A549 (cell line): Measurements from ENCODE around the gene NPRL2. TPM values are rescaled to one million over a fixed set of nuclear protein-coding genes. Genes with fewer than 3 reads are reported as not detected.

Experiments
- ATAC-seq, 2 experiments: fragments of 200-7000 bp in 1 of 2; fragments of >200 bp in 1 of 2; cut with Nextera tagmentation in 1 of 2; cut with Tn5 transposase in 1 of 2; 3 replicates each; pipeline versions ENCODE4 v1.8.0 to v1.9.1; 2018 to 2020; ENCODE audit warnings: mild to moderate bottlenecking in 1 of 2, moderate library complexity in 1 of 2
- CTCF ChIA-PET: fragments of 300-600 bp; sonication (Branson Sonifier 250); formaldehyde crosslinking; extraction: SDS; loops from one replicate; lab custom pipeline; 2021; ENCODE audit warnings: antibody characterized with exemption, inconsistent platforms; lab: Yijun Ruan, JAX
- POLR2A ChIA-PET: fragments of 350-600 bp; formaldehyde crosslinking; extraction: SDS; loops from one replicate; lab custom pipeline; 2021; ENCODE audit warnings: antibody characterized with exemption, inconsistent platforms; lab: Yijun Ruan, JAX
- DNase-seq, 2 experiments: peaks; one replicate each; pipeline versions ENCODE4 v3.0.0 to v3.0.0-alpha.2; 2011 to 2016; ENCODE audit warnings: low read depth in 1 of 2, low spot score in 1 of 2
- FAIRE-seq: peaks from 2 replicates; lab custom pipeline; 2011; peaks lifted over from hg19 to GRCh38; lab: Jason Lieb, UNC
- H3K27ac ChIP-seq, 2 experiments: fragments of >200 bp; sonication (Bioruptor Twin); formaldehyde crosslinking; 3 replicates each; pipeline ENCODE4 v1.5.1; 2016 to 2017
- H3K4me1 ChIP-seq: fragments of >200 bp; sonication (Bioruptor Twin); formaldehyde crosslinking; 3 replicates; pipeline ENCODE4 v1.6.1; 2016
- H3K4me2 ChIP-seq: fragments of >200 bp; sonication (Bioruptor Twin); formaldehyde crosslinking; 3 replicates; pipeline ENCODE4 v1.6.1; 2016
- H3K4me3 ChIP-seq: fragments of >200 bp; sonication (Bioruptor Twin); formaldehyde crosslinking; 3 replicates; pipeline ENCODE4 v1.5.1; 2016
- H3K9me3 ChIP-seq: fragments of >200 bp; sonication (Bioruptor Twin); formaldehyde crosslinking; 3 replicates; pipeline ENCODE4 v1.6.1; 2016
- BHLHE40 ChIP-seq: IDR thresholded peaks from 2 replicates; pipeline ENCODE4 v1.6.1; 2012; ENCODE audit warnings: low read depth, low read length, inconsistent platforms
- CBX2 ChIP-seq: fragments of 200-600 bp; sonication (generic); IDR thresholded peaks from 2 replicates; pipeline ENCODE4 v1.6.1; 2016; ENCODE audit warnings: low read depth, mild to moderate bottlenecking, borderline replicate concordance
- CHD2 ChIP-seq: fragments of 150-350 bp; IDR thresholded peaks from 2 replicates; pipeline ENCODE4 v1.6.1; 2014; ENCODE audit warnings: low read length; ENCODE audit not compliant: partially characterized antibody
- EHMT2 ChIP-seq: fragments of 200-600 bp; sonication (generic); IDR thresholded peaks from 2 replicates; pipeline ENCODE4 v1.6.1; 2016; ENCODE audit warnings: antibody characterized with exemption, low read depth, mild to moderate bottlenecking, moderate library complexity
- ESRRA ChIP-seq: fragments of 150-350 bp; IDR thresholded peaks from 2 replicates; pipeline ENCODE4 v1.6.1; 2014; ENCODE audit warnings: mild to moderate bottlenecking, low read length, borderline replicate concordance
- FOSB ChIP-seq: fragments of 250-450 bp; sonication (Bioruptor Pico); IDR thresholded peaks from 2 replicates; pipeline ENCODE4 v1.5.0; 2020; ENCODE audit warnings: mild to moderate bottlenecking, moderate library complexity
- FOSL2 ChIP-seq, 2 experiments: fragments of 450-650 bp in 1 of 2; fragments of >200 bp in 1 of 2; sonication (Bioruptor Twin) in 1 of 2; formaldehyde crosslinking; IDR thresholded peaks; 2 replicates each; pipeline versions ENCODE4 v1.5.0 to v1.6.1; 2016 to 2020; ENCODE audit warnings: mild to moderate bottlenecking in 1 of 2, moderate library complexity in 1 of 2
- HDAC2 ChIP-seq: fragments of 200-600 bp; sonication (generic); IDR thresholded peaks from 2 replicates; pipeline ENCODE4 v1.6.1; 2016
- HEYL ChIP-seq: fragments of 250-450 bp; sonication (Bioruptor Pico); IDR thresholded peaks from 2 replicates; pipeline ENCODE4 v1.8.0; 2021; ENCODE audit warnings: mild to moderate bottlenecking, moderate library complexity
- MYC ChIP-seq: IDR thresholded peaks from 2 replicates; pipeline ENCODE4 v1.6.1; 2012; ENCODE audit warnings: mild to moderate bottlenecking, inconsistent platforms, low read length, improper control_type of control experiment, borderline replicate concordance
- NFE2L2 ChIP-seq: fragments of 150-350 bp; conservative IDR thresholded peaks from 2 replicates; pipeline ENCODE4 v1.6.1; 2014; ENCODE audit warnings: low read length
- NPAS2 ChIP-seq: fragments of 250-450 bp; sonication (Bioruptor Pico); IDR thresholded peaks from 2 replicates; pipeline ENCODE4 v1.8.0; 2022; ENCODE audit warnings: mild to moderate bottlenecking, moderate library complexity, borderline replicate concordance
- POLR2A ChIP-seq: IDR thresholded peaks from 2 replicates; pipeline ENCODE4 v1.6.1; 2012; ENCODE audit warnings: mild to moderate bottlenecking, low read length
- RCOR1 ChIP-seq: fragments of 150-350 bp; IDR thresholded peaks from 2 replicates; pipeline ENCODE4 v1.6.1; 2014; ENCODE audit warnings: antibody characterized with exemption, low read length, low read depth
- TFCP2L1 ChIP-seq: fragments of 250-450 bp; sonication (Bioruptor Pico); IDR thresholded peaks from 2 replicates; pipeline ENCODE4 v1.5.0; 2021; ENCODE audit warnings: mild to moderate bottlenecking
- ZNF302 ChIP-seq: fragments of 250-450 bp; sonication (Bioruptor Pico); IDR thresholded peaks from 2 replicates; pipeline ENCODE4 v1.9.0; 2021; ENCODE audit warnings: inconsistent platforms, mild to moderate bottlenecking, moderate library complexity
- WGBS: methylation state at CpG from one replicate; pipeline ENCODE4 v1.1.6; 2017; ENCODE audit errors: missing lambda C conversion rate; 5-methylcytosine and 5-hydroxymethylcytosine counted together
- polyA plus RNA-seq, 4 experiments: library from polyadenylated mRNA; depleted of rRNA in 3 of 4; stranded (reverse); fragments of >200 nt; fragmentation: RNase III in 1 of 4; extraction: RNeasy Plus Mini Kit Qiagen cat#74134 plus additional on column Dnase treatment in 1 of 4; gene quantifications; 2 replicates in 3 of 4; 3 replicates in 1 of 4; pipeline ENCODE4 v1.2.3, GENCODE V29; 2011 to 2017
- TF ChIP-seq, protein P1 (sequence below): IDR thresholded peaks from 2 replicates; pipeline ENCODE4 v1.6.1; 2012
- TF ChIP-seq, protein P2 (sequence below): IDR thresholded peaks from 2 replicates; pipeline ENCODE4 v1.6.1; 2012; ENCODE audit warnings: low read depth, borderline replicate concordance
- TF ChIP-seq, protein P3 (sequence below): fragments of 250-450 bp; sonication (Bioruptor Pico); IDR thresholded peaks from 2 replicates; pipeline ENCODE4 v1.5.0; 2020; ENCODE audit warnings: low read depth, mild to moderate bottlenecking, moderate library complexity
- TF ChIP-seq, protein P4 (sequence below): fragments of >200 bp; sonication (Bioruptor Twin); formaldehyde crosslinking; IDR thresholded peaks from 3 replicates; pipeline ENCODE4 v1.6.1; 2016

Gene NPRL2
- polyA plus RNA-seq, 2 of the 4 experiments (the other 2 are of a cell fraction), result 19.5 to 19.9 TPM

DNA sequence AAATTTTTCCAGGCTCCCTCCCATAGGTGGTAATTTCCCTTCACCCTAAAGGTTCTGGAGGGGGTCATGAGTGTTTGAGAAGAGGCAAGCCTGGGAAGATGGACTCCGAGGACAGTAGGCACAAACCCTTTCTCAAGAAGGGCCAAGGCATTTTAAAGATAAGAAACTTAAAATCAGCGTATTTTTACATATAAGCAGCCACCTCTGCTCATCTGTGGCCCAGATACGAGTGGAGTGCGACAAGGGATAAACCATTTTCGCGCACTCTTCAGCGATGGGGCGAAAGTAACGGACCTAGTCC is 10.5 kb downstream of the NPRL2 start:
- no peak for TF ChIP-seq CHD2
- TF ChIP-seq HDAC2, result no peak
- TF ChIP-seq EHMT2, result no peak
- TF ChIP-seq BHLHE40, result no peak
- TF ChIP-seq CBX2, result no peak
- TF ChIP-seq ZNF302 (CRISPR knock-in tag), result no peak
- TF ChIP-seq RCOR1, result no peak
- TF ChIP-seq, protein P1, sequence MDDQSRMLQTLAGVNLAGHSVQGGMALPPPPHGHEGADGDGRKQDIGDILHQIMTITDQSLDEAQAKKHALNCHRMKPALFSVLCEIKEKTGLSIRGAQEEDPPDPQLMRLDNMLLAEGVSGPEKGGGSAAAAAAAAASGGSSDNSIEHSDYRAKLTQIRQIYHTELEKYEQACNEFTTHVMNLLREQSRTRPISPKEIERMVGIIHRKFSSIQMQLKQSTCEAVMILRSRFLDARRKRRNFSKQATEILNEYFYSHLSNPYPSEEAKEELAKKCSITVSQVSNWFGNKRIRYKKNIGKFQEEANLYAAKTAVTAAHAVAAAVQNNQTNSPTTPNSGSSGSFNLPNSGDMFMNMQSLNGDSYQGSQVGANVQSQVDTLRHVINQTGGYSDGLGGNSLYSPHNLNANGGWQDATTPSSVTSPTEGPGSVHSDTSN, result no peak
- TF ChIP-seq FOSL2 (IDR thresholded peaks at IDR 0.05), result no peak
- TF ChIP-seq FOSL2 (CRISPR knock-in tag; IDR thresholded peaks at IDR 0.05), result no peak
- no peak for ATAC-seq
- Histone ChIP-seq H3K4me2 (no peak overlapping the region), H3K4me3 (no peak overlapping the region), H3K4me1 (peaks cover 16% of the 10 kb centered on the region), H3K27ac (no peak overlapping the region), H3K9me3 (no peaks in the 10 kb centered on the region)
- 88% methylated on average over 9 of the region's 9 CpGs for WGBS
- DNase-seq, result no peak
- POLR2A ChIA-PET, result no interaction called here
- CTCF ChIA-PET, result no interaction called here
- no peak for FAIRE-seq

DNA sequence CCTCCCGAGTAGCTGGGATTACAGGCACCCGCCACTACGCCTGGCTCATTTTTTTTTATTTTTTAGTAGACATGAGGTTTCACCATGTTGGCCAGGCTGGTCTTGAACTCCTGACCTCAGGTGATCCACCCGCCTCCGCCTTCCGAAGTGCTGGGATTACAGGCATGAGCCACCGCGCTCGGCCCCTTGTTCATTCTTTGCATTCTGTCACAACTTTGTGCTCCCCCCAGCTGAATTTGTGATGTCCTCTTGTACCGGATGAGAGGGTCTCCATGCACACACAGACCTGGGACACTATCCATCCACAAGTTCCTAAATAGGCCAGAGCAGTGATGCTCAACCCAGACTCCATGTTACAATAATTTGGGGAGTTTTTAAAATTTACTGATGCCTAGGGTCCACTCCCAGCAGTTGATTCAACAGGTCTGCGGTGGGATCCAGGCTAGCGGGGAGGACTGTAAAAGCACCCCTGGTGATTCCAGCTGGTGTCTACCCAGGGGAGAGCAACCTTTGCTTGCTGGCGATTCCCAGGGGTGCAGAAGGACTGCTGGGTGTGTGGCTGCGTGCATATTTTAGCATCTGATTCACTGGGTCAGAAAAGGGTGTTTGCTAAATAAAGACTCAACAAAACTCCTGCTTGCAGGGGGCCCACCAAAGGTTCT is 11.0 kb downstream of the NPRL2 start:
- FAIRE-seq, result no peak
- ATAC-seq, result no peak
- no peak for TF ChIP-seq EHMT2
- TF ChIP-seq, protein P2, sequence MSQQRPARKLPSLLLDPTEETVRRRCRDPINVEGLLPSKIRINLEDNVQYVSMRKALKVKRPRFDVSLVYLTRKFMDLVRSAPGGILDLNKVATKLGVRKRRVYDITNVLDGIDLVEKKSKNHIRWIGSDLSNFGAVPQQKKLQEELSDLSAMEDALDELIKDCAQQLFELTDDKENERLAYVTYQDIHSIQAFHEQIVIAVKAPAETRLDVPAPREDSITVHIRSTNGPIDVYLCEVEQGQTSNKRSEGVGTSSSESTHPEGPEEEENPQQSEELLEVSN, result no peak
- TF ChIP-seq, protein P3, sequence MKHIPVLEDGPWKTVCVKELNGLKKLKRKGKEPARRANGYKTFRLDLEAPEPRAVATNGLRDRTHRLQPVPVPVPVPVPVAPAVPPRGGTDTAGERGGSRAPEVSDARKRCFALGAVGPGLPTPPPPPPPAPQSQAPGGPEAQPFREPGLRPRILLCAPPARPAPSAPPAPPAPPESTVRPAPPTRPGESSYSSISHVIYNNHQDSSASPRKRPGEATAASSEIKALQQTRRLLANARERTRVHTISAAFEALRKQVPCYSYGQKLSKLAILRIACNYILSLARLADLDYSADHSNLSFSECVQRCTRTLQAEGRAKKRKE (CRISPR knock-in tag), result no peak
- no peak for TF ChIP-seq NFE2L2
- no peak for TF ChIP-seq ESRRA
- TF ChIP-seq, protein P4, sequence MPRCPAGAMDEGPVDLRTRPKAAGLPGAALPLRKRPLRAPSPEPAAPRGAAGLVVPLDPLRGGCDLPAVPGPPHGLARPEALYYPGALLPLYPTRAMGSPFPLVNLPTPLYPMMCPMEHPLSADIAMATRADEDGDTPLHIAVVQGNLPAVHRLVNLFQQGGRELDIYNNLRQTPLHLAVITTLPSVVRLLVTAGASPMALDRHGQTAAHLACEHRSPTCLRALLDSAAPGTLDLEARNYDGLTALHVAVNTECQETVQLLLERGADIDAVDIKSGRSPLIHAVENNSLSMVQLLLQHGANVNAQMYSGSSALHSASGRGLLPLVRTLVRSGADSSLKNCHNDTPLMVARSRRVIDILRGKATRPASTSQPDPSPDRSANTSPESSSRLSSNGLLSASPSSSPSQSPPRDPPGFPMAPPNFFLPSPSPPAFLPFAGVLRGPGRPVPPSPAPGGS, result no peak
- TF ChIP-seq NPAS2 (CRISPR knock-in tag), result no peak
- TF ChIP-seq MYC, result no peak
- TF ChIP-seq FOSB, result no peak
- TF ChIP-seq BHLHE40, result no peak
- no peak for TF ChIP-seq TFCP2L1 (CRISPR knock-in tag)
- TF ChIP-seq CBX2, result no peak
- no peak for TF ChIP-seq FOSL2 (IDR thresholded peaks at IDR 0.05)
- no peak for TF ChIP-seq FOSL2 (CRISPR knock-in tag; IDR thresholded peaks at IDR 0.05)
- no peak for TF ChIP-seq POLR2A
- no peak for TF ChIP-seq HEYL (CRISPR knock-in tag)
- H3K4me1 ChIP-seq, result peaks cover 21% of the 10 kb centered on the region
- H3K27ac ChIP-seq, result no peak overlapping the region
- H3K4me3 ChIP-seq, result no peak overlapping the region
- no peak overlapping the region for H3K4me2 ChIP-seq
- no peak for DNase-seq
- POLR2A ChIA-PET, result interaction anchor here (0.7 kb wide), 1 partner anchor 161 kb away, joined by 4 read pairs; no protein-coding TSS in a partner anchor
- CTCF ChIA-PET, result interaction anchor here (0.9 kb wide), 1 partner anchor 9 kb away, joined by 3 read pairs; no protein-coding TSS in a partner anchor
- 77% methylated on average over 13 of the region's 14 CpGs for WGBS
- H3K9me3 ChIP-seq, result no peaks in the 10 kb centered on the region
